GM19240 (cell line): ENCODE measurements around the gene AGBL4.
A peak's percentile ranks its signal among the peaks of the same experiment; 100 is the strongest.

Experiments used
- DNase-seq: peaks from one replicate; pipeline ENCODE4 v3.0.0; 2011; ENCODE audit warnings: low spot score; ENCODE audit not compliant: insufficient read length

The AGBL4 gene

GRCh38 chr1:48728584-48728983 is 1295.2 kb downstream of the AGBL4 start:
- no peak for DNase-seq

- DNase-seq = no peak
These were observed 1297.1 kb downstream of the AGBL4 start for GRCh38 chr1:48726557-48727215.

GRCh38 chr1:48726139-48726538 is 1297.6 kb downstream of the AGBL4 start:
- no peak for DNase-seq

- DNase-seq = no peak
These were observed 1298.3 kb downstream of the AGBL4 start for GRCh38 chr1:48725341-48726046.

GRCh38 chr1:48720929-48721328 is 1302.8 kb downstream of the AGBL4 start:
- DNase-seq = no peak

- DNase-seq = no peak
These were observed 1305.0 kb downstream of the AGBL4 start for GRCh38 chr1:48718705-48719104.

- DNase-seq = no peak
These were observed 1305.6 kb downstream of the AGBL4 start for GRCh38 chr1:48718116-48718630.

GRCh38 chr1:48717082-48717481 is 1306.7 kb downstream of the AGBL4 start:
- DNase-seq = no peak

GRCh38 chr1:48715921-48716320 is 1307.8 kb downstream of the AGBL4 start:
- DNase-seq = no peak

- DNase-seq = no peak
These were observed 1312.8 kb downstream of the AGBL4 start for GRCh38 chr1:48710915-48711314.

GRCh38 chr1:48710318-48710717 is 1313.4 kb downstream of the AGBL4 start:
- no peak for DNase-seq

- no peak for DNase-seq
These were observed 1319.0 kb downstream of the AGBL4 start for GRCh38 chr1:48704736-48705135.

GRCh38 chr1:48701445-48701844 is 1322.3 kb downstream of the AGBL4 start:
- DNase-seq = no peak

- peak; percentile 30 for DNase-seq
These were observed 1326.6 kb downstream of the AGBL4 start for GRCh38 chr1:48697066-48697707.

GRCh38 chr1:48695161-48695560 is 1328.6 kb downstream of the AGBL4 start:
- DNase-seq = no peak

- DNase-seq = no peak
These were observed 1330.0 kb downstream of the AGBL4 start for GRCh38 chr1:48693674-48694320.

GRCh38 chr1:48693180-48693579 is 1330.6 kb downstream of the AGBL4 start:
- no peak for DNase-seq

- DNase-seq = no peak
These were observed 1331.5 kb downstream of the AGBL4 start for GRCh38 chr1:48692235-48692634.

GRCh38 chr1:48691429-48692001 is 1332.2 kb downstream of the AGBL4 start:
- DNase-seq = no peak

GRCh38 chr1:48688102-48688760 is 1335.5 kb downstream of the AGBL4 start:
- DNase-seq = no peak
